Measurements from ENCODE around the gene C1QL1.

The C1QL1 gene

DNA sequence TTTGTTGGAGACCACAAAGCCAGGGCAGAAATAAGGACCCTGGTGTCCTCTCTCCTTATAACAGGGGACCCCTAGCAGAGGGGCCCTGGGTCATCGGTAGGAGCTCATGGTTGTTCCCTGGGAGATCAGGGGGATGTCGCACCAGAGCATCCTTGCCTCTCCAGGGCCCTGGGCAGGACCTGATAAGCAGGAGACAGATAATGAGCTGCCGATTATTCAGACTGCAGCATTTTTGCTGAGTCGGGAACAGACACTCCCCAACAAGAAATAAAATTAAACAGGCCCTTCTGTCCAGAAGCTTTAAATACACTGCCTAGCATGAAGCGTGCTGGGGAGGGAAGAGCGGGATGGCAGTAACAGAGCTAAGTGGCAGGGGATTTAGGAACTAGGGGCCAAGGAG is 37.4 kb downstream of the C1QL1 start:
- DNase-seq (ENCODE audit: low read depth) = no peak

DNA sequence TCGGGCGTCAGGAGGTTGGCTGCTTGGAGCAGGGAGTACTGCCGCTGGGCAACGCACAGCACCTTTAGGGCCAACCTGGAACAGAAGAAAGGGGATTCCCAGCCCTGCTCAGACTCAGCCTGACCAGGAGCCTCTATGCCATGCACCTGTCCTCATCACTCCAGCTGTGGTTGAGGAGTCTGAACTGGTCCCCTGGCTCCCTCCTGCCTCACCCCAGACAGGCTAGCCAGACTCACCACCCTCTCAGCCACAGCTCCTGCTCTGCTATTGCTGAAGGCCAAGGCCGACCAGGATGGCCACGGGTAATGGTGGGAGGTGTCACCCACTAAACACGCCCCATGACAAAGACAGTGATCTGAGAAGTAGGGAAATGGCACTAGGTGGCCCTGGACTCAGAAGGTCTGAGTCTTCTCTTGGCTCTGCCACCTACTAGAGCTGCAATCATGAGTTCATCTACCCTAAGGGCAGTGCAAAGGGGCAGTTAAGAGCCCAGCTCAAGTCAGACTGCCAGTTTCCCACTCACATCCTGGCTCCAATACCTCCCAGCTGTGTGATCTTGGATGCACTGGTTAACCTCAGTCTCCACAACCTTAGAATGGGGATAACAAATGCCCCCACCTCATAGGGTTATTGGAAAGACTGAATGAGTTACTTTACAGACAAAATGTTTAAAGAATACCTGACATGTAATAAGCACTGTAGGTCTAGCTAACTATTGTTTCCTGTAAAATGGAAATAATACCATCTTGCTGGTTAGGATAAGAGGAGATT is 39.0 kb downstream of the C1QL1 start:
- no peak for DNase-seq (ENCODE audit: low read depth)

DNA sequence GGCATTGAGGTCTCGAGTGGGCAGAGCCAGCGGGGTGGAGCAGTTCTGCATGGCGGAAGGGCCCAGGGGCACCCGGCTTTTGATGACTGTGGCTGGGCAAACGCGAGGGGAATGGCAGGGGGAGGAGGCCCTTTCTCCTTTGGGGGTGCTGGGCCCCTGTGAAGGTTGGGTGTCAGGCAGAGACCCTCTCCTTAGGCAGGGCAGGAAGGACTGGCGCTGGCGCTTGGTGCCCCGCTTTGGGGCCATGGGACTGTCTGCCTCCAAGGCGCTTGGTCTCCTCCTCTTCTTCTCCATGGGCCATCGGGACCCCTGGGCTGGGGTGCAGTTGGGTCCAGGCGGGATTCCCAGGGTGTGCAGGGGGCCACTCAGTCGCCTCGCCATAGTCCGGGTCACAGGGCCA is 40.0 kb downstream of the C1QL1 start:
- DNase-seq (ENCODE audit: low read depth) = no peak

DNA sequence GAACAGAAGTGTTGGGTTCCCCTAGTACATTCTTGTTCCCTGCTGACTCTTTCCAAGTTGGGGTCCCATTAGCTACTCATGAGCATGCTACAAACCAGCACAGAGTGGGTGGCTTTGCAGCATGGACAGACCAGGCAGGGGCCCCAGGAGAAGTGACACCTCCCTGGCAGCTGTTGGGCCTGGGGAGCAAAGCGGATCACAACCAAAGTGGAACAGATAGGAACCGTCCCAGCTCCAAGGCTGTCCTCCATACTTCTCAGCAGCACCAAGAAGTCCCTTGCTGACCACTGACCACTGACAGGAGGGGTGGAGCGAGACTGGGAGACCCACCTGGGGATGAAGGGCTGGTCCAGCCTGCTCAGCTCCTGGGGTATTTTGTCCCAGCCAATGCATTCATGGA is 40.4 kb downstream of the C1QL1 start:
- no peak for DNase-seq (ENCODE audit: low read depth)

DNA sequence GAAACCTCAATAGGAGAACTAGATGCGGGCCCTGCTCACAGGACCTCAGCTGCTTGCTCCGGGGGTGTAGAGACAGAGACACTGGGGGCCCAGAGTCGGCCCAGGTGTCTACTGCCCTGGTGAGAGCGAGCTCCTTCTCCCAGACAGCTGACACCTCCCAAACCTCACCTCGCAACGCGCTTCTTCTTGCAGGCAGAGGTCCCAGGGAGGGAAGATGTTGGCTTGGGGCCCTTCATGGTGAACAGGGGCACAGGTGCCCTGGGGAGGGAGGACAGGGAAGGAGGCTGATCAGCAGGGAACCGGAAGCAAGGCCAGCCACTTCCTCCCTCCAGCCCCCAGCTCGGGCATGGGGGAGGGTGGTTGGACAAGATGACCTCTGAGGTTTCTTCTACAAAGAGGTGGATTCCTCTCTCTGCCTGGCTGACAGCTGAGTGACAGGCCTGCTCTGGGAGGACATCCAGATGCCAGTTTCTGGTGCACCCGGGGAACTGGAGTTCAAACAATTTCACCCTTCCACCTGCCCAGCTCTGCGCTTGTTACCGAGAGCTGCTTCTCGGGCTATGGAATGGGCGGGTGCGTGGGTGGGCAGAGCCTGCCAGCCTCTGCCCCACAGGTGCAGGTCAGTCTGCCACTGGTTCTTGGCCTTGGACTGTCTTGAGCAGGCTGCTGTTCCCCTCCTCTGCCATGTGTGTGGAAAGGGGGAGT is 41.1 kb downstream of the C1QL1 start:
- no peak for DNase-seq (ENCODE audit: low read depth)

DNA sequence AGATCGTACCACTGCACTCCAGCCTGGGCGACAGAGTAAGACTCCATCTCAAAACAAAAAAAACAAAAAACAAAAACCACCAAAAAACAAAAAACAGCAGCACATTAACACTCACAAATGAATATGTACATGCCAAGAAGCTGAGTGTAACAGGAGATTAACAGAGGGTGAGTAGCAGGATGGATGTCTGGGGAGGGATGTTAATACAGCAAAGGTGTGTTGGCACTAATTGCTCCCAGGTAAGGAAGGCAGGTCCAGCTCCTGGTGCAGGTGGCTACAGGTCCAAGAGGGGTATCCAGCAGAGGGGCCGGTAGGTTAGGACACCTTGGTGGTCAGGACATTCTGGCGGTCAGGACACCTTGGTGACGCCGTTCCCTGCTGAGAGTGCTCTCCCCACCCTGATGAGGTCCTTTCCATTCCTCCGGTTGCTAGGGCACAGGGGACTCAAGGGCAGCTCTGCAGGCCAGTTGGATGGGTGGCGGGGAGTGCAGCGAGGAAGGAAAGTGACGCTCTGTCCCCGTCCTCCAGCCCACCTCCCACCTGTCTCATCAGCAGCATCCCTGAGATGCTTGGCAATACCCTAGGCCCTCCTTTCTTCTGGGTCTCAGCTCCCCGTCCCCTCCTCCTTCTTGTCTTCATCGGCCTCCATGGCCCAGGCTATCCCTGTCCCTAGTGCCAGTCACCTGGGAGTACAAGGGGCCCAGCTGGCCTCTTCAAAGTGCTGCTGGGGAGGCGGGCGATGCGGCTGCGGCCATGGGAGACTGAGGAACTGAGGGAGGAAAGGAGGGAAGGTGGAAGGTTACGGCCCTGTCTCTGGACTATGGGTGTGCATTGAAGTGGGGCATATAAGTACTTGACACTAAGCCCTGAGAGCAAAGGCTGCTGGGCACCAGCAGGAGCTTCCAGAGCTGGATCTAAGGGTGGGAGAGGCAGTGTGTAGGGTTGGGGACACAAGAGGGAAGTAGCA is 42.1 kb downstream of the C1QL1 start:
- DNase-seq (ENCODE audit: low read depth) = no peak

DNA sequence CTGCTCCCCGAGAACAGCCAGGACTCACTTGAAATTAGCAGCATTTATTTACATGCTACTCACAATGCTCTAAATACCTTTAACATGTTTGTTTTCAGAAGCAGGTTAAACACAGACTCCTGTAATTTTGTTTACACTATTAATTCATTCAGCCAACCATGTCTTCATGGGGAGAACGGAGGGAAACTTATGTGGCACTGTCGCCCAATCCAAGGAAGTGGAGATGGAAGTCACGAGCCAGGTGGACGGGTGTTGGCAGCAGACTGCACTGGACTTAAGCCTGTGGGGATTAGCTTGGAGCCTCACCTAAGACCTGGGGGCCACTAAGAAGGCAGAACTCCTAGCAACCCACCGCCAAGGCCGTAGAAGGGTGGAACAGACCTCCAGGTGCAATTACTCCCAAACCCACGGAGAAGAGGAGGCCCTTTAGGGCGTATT is 44.0 kb downstream of the C1QL1 start:
- no peak for DNase-seq (ENCODE audit: low read depth)

DNA sequence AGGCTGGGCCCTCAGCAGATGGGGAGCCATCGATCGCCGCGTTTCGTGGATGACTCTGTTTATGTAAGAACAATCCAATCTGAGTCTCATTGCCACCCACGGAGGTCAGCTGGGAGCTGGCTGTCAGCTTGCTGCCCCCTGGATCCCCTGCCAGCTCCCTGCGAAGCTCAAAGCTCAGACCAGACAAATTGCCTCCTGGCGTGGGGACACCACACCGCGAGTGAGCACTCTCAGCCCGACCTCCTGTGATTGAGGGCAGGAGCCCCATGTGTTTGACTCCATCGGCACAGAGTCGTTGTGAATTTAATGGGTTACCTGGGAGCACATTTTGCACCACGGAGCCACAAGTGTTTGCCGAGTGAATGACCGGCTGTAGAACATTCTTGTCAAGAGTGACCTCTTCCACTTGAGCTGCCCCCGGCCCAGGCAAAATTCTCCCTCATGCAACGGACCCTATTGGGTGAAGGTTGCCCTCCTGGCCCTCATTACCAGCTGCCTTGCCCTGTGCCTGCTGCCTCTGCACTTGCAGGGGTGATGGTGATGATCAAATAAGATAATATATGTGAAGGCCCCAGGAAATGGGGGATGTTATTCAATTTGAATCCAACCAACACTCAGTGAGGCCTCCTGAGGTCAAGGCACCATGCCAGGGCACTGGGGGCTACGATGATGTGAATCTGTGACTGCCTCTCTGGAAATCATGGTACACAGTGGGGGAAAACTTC is 45.2 kb downstream of the C1QL1 start:
- no peak for DNase-seq (ENCODE audit: low read depth)

DNA sequence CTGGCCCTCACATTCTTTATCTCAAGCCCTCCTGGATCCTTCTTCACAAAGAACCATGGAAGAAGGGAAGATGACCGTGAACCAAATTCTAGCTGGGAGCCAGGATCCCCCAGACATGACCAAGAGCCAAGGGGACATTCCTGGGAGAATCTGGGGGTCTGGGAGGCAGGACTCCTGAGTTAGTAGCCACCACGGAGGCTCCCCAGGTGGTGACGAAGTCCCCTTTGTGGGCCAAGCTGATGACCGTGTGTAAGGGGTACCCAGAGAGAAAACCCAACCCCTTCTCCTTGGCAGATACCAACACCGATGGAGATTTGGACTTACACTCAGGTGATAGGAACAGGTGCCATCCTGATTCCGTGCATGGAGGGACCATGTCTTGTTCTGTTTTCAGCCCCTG is 46.0 kb downstream of the C1QL1 start:
- no peak for DNase-seq (ENCODE audit: low read depth)

DNA sequence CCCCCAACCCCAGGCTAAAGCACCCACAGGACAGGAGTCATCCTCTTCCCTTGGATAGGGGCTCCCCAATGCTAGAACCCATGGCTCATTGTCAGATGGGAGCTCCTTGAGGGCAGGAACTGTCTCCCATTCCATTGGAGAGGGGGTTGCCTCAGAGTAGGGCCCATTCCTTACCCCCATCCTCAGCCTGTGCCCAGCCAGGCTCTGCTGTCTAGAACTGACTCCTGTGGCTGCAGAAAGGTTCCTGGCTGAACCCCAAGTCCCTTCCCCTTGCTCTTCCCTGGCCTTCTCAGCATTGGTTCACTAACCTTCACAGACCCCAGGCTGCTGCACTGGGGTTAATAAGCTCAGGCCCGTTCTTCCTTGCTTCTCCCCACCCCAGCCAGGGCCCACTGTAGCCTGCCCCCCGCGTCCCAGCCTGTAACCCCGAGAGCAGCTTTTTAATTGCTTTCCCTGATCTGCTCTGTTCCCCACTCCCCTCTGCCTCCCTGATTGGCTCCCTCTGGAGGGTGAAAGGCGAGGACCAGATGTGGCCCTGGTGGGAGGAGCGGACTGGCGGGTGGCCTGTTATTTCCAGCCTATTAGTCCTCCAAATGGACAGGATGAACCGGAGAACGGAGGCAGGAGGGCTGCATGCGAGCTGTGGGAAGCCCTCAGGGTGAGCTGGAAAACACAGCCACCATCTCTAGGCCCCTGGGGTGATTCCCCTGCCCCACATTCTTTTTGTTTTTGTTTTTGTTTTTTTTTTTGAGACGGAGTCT is 46.8 kb downstream of the C1QL1 start:
- DNase-seq (ENCODE audit: low read depth) = no peak

DNA sequence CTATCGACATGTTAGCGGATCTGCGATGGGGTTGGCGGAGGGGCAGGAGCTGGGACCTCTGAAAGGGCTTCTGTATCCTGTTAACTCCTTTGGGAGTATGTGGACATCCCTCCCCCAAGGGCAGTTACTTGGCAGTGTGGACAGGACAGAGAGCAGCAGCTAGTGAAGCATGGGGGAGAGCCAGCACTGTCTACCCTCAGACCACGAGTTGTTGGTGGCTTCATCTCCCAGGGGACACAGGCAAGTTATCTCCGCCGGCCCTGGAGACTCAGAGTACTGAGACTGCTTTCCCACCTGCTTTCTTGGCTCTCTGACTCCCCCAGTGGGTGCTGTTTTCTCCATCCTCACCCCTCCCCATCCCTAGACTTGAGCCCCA is 47.5 kb downstream of the C1QL1 start:
- DNase-seq (ENCODE audit: low read depth) = no peak

DNA sequence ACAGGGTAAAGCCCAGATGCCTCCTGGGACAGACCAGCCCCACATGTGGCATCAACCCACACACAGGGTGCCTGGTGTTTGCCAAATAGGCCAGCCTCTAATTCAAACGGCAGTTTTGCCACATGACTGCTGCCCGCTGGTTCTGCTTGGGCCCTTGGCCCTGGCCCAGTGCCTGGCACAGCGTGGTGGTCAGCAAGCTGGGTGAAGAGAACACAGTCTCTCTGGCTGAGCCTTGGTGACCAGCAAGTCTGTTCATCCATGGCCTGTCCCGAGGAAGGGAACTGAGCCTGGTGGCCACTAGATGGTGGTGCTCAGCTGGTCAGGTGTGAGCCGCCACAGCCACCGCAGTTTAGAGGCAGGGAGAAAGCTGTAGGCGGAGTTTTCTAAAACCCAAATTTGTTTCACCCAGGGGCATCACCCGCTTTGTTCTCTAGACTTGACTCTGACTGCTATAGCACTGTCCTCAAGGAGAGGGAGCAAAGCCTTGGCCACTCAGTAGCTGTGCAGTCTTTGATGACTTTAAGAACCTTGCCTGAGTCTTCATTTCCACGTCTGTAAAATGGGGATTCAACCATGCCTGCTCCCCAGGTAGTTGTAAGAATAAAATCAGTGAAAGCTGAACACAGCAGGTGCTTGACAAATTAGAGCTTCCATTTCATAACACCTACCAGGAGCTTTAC is 48.1 kb downstream of the C1QL1 start:
- peak; percentile 29 for DNase-seq (ENCODE audit: low read depth)

DNA sequence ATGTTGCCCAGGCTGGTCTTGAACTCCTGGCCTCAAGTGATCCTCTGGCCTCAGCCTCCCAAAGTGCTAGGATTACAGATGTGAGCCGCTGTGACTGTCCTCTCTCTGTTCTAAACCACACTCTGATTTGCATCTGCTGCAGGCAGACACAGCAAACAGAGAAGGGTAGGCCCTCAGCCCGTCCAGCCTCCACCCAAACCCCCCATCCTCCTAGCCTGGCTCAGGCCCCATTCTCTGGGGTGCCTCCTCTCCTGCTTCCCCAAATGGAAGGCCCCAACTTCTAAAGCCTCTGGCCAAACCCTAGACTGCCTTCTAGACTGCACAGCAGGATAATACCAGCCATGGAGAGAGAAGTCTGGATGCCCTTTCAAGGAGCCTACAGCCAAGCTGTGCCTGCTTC is 48.7 kb downstream of the C1QL1 start:
- no peak for DNase-seq (ENCODE audit: low read depth)

DNA sequence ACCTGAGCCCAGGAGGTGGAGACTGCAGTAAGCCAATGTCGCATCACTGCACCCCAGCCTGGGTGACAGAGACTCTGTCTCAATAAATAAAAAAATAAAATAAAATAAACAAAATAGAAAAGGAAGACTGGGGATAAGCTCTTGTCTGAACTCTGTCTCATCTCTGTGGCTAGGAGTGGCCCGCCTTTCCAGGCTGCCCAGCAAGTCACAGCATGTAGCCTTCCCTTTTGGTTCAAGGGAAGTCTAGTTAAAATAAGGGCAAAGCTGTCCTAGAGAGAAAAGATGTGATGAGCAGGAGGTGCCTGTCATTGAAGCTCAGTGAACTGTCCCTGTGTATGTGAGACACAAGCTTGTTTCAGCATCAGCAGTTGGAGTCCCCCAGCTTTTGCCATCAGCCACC is 50.1 kb downstream of the C1QL1 start:
- DNase-seq (ENCODE audit: low read depth) = no peak

DNA sequence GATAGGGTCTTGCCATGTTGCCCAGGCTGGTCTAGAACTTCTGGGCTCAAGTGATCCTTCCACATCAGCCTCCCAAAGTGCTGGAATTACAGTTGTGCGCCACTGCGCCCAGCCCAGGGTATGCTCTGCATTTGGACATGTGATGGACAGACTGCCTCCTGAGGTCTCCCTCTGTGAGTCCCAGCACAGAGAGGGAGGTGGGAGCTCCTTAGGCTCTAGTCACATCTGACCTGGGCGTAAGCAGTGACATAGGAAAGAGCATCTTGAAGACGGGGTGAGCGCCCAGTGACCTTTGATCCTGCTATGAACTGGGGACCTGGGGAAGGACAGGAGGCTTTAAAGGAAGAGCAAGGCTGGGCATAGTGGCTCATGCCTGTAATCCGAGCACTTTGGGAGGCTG is 50.6 kb downstream of the C1QL1 start:
- no peak for DNase-seq (ENCODE audit: low read depth)

DNA sequence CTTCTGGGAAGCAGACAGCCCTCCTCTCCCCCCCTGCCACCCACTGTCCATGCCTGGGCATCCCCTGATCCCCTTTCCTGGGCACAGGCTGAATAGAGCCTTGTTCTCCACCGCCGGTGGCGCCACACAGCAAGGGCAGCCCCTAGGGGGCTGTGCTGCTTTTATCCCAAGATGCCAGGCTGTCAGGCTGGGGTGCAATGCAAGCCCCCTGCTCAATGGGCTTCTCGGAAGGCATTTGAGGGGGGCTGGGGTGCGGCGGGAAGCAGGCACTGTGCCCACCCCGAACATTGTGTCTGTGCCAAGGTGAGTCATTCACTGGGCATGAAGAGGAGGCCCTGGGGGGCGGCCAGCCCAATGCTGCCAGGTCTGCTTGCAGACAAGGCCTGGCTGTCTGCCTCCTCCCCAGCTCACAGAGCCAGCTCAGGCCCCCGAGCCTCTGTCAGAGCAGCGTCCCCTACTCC is 51.3 kb downstream of the C1QL1 start:
- no peak for DNase-seq (ENCODE audit: low read depth)

DNA sequence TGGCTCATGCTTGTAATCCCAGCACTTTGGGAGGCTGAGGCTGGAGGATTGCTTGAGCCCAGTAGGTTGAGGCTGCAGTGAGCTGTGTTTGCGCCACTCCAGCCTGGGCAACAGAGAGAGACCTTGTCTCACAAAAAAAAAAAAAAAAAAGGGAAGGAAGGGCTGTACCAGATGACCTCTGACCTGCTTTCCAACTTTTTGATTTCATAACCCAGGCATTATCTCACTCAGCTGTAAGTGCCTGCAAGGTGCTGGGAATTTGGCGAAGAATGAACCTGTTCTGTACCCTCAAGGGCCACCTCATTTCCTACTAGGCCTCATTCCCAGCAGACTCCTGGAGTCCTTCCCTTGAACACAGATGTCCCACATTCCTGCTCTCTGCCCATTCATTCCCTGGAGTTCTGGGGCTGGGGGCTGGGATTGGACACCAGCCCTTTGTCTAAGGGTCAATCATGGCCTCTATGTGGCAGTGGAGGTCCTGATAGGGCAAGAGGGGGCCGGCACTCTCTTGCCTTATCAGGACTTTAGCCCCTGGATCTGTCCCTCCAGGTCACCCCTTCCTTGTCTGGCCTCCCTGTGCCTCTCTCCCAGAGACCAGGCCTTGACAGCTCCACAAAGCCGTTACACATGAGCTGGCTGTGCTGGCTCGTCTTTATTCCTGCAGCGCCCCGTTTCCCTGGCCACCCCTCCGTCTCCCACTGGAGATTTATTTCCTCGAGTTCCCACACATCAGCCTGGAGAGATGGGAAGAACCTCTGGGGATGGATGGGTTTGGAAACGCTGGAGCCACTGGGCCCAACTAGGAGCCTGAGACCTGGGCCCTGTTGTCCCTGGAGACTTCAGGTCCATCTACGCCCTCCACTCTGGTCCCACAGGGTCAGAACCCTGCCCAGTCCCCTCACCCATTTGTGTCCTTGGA is 52.0 kb downstream of the C1QL1 start:
- no peak for DNase-seq (ENCODE audit: low read depth)

DNA sequence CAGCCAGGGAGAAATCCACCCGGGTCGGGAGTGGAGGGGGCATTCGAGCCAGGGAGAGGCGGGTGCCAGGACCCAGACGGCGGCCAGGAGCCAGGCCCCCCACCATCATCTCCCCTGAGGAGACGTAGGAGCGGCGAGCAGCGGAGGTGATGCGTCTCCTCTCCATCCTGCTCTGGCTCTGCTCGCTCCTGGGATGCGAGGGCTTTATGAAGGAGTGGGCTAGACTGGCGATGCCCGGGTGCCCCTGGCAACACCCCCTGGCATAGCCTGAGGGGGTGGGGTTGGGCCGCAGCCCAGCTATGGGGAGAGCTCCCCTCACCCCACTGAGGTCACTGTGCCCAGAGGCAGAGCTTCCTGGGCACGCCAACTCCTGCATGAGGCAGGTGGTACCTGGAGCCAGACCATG is 52.8 kb downstream of the C1QL1 start, which contains the start of gene GFAP:
TSS of gene GFAP (minus strand) at position 180 of the 406 bp plus-strand sequence. CDS start at position 166, 14 bp downstream.
- no peak for DNase-seq (ENCODE audit: low read depth)

DNA sequence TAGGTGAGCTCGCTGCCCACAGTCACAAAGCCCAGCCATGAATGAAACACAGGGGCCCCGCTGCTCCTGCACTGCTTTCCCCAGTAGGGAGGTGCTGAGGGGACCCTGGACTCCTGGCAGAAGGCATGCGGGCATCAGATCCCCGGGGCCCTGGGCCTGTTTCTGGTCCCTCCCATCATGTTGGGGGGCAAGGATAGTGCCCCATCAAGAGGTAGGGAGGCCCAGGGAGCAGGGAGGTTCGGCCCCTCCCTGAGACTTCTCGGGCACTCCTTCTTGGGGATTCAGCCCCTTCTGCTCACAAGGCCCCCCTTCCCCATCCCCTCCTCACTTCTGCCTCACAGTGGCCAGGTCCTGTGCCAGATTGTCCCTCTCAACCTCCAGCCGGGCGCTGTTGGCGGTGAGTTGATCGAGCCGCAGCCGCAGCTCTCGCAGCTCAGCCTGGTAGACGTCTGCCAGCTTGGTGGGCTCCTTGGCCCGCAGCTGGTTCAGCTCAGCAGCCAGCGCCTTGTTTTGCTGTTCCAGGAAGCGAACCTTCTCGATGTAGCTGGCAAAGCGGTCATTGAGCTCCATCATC is 53.3 kb downstream of the C1QL1 start:
- no peak for DNase-seq (ENCODE audit: low read depth)
